Osteocyte (in vitro differentiated cells): ENCODE results near the gene MC3R. TPM values are rescaled to one million over a fixed set of nuclear protein-coding genes. Genes with fewer than 3 reads are reported as not detected.

Experiments used
- DNase-seq: peaks from one replicate; pipeline ENCODE4 v3.0.0; 2021; ENCODE audit warnings: mixed read lengths; ENCODE audit not compliant: unreplicated experiment; ENCODE audit errors: extremely low spot score
- H3K27ac Mint-ChIP-seq: one replicate; pipeline ENCODE4 v1.8.0; 2021; ENCODE audit warnings: mild to moderate bottlenecking, mixed read lengths; ENCODE audit not compliant: unreplicated experiment
- H3K27me3 Mint-ChIP-seq: one replicate; pipeline ENCODE4 v1.8.0; 2021; ENCODE audit warnings: mixed read lengths; ENCODE audit not compliant: unreplicated experiment
- H3K36me3 Mint-ChIP-seq: one replicate; pipeline ENCODE4 v1.8.0; 2021; ENCODE audit warnings: mixed read lengths; ENCODE audit not compliant: unreplicated experiment
- H3K4me1 Mint-ChIP-seq: one replicate; pipeline ENCODE4 v1.8.0; 2021; ENCODE audit warnings: mixed read lengths; ENCODE audit not compliant: unreplicated experiment
- H3K4me3 Mint-ChIP-seq: one replicate; pipeline ENCODE4 v1.8.0; 2021; ENCODE audit warnings: mild to moderate bottlenecking, moderate library complexity, mixed read lengths; ENCODE audit not compliant: unreplicated experiment
- H3K9me3 Mint-ChIP-seq: one replicate; pipeline ENCODE4 v1.8.0; 2021; ENCODE audit warnings: mixed read lengths; ENCODE audit not compliant: unreplicated experiment
- CTCF ChIP-seq: fragments of 200-600 bp; sonication (generic); IDR thresholded peaks from 2 replicates; pipeline ENCODE4 v1.5.0; 2021; ENCODE audit warnings: antibody characterized with exemption, mild to moderate bottlenecking, moderate library complexity
- total RNA-seq: library from RNA; stranded (reverse); gene quantifications from 2 replicates; pipeline ENCODE4 v1.2.1, GENCODE V29; 2021

MC3R gene
- total RNA-seq, 1 donor from 2014 or later: not detected

- DNase-seq: no peak
- Mint-ChIP-seq H3K4me1 (no peaks in the 10 kb centered on the region), H3K4me3 (no peak overlapping the region), H3K27me3 (no peaks in the 10 kb centered on the region), H3K27ac (no peak overlapping the region), H3K9me3 (peaks cover 3% of the 10 kb centered on the region), H3K36me3 (no peaks in the 10 kb centered on the region)
- TF ChIP-seq CTCF: no peak
These were observed 40.9 kb upstream of the MC3R start for GRCh38 chr20:56207656-56208055.

- no peaks in the 10 kb centered on the region for H3K4me1 Mint-ChIP-seq
- no peaks in the 10 kb centered on the region for H3K36me3 Mint-ChIP-seq
- no peak overlapping the region for H3K4me3 Mint-ChIP-seq
- no peaks in the 10 kb centered on the region for H3K9me3 Mint-ChIP-seq
- no peak for DNase-seq
- no peak for TF ChIP-seq CTCF
- no peak overlapping the region for H3K27ac Mint-ChIP-seq
- H3K27me3 Mint-ChIP-seq: no peaks in the 10 kb centered on the region
These were observed 40.4 kb upstream of the MC3R start for GRCh38 chr20:56208121-56208520.

- no peak overlapping the region for H3K27ac Mint-ChIP-seq
- TF ChIP-seq CTCF: no peak
- no peaks in the 10 kb centered on the region for H3K27me3 Mint-ChIP-seq
- H3K9me3 Mint-ChIP-seq: no peaks in the 10 kb centered on the region
- H3K4me1 Mint-ChIP-seq: no peaks in the 10 kb centered on the region
- H3K36me3 Mint-ChIP-seq: no peaks in the 10 kb centered on the region
- H3K4me3 Mint-ChIP-seq: no peak overlapping the region
- DNase-seq: no peak
These were observed 37.5 kb upstream of the MC3R start for GRCh38 chr20:56211051-56211450.

- Mint-ChIP-seq H3K4me3 (no peak overlapping the region), H3K27me3 (no peaks in the 10 kb centered on the region), H3K4me1 (no peaks in the 10 kb centered on the region), H3K36me3 (no peaks in the 10 kb centered on the region), H3K9me3 (no peaks in the 10 kb centered on the region), H3K27ac (no peak overlapping the region)
- DNase-seq: no peak
- no peak for TF ChIP-seq CTCF
These were observed 36.4 kb upstream of the MC3R start for GRCh38 chr20:56212091-56212490.

- no peak overlapping the region for H3K27ac Mint-ChIP-seq
- H3K36me3 Mint-ChIP-seq: no peaks in the 10 kb centered on the region
- no peaks in the 10 kb centered on the region for H3K4me1 Mint-ChIP-seq
- no peak for DNase-seq
- no peak for TF ChIP-seq CTCF
- no peaks in the 10 kb centered on the region for H3K9me3 Mint-ChIP-seq
- no peak overlapping the region for H3K4me3 Mint-ChIP-seq
- H3K27me3 Mint-ChIP-seq: no peaks in the 10 kb centered on the region
These were observed 35.2 kb upstream of the MC3R start for GRCh38 chr20:56213321-56213720.
